ENCODE data around the gene OR6V1. TPM values are rescaled to one million over a fixed set of nuclear protein-coding genes. Genes with fewer than 3 reads are reported as not detected.

The OR6V1 gene
- polyA plus RNA-seq, 3 donors = not detected

DNA sequence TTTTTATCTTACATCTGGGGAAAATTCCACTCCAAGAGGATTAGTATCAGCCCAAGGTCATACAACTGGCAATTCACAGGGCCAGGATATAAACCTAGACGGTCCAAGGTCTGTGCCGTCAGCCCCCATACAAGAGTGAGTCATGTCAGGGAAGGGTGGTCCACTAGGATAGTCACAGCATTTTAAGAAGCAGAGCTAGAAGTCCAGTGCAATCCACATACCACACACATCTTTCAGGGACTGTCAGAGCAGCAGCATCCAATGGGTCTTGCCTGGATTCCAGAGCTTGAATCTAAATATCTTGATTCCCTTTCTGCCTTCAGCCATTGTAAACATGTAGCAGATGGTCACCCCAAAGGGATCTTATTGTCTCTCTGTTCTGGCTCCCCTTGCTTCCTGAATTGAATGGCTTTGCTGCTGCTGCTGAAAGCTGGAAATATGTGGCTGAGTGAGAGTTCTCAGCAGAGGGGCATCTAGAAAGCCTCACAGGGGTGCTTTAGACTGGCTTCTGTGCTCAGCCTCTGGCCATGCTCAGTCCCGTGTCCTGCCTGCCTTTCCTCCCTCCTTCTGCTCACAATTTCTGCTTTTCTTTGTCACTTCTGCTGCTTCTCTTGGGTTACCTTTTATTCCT, 9.9 kb upstream of the OR6V1 start:
- Histone ChIP-seq H3K4me2 (replicated peaks; ENCODE audit: extremely low read depth, low read length, poor library complexity, severe bottlenecking) (no peak overlapping the region), H3K79me2 (ENCODE audit: insufficient read depth, low read length) (no peaks in the 10 kb centered on the region), H3K36me3 (replicated peaks in 1 of 2; ENCODE audit: control insufficient read depth in 1 of 2, insufficient read depth in 2 of 2, low read length in 2 of 2) (no peaks in the 10 kb centered on the region), H3K4me1 (ENCODE audit: control insufficient read depth in 1 of 2, insufficient read depth in 2 of 2, low read length in 2 of 2) (peaks cover 11 to 12% of the 10 kb centered on the region in 2 donors), H3K9ac (ENCODE audit: insufficient read depth, low read length, poor library complexity, severe bottlenecking) (no peak overlapping the region), H3K9me3 (replicated peaks in 1 of 2; ENCODE audit: control insufficient read depth in 1 of 2, insufficient read depth in 1 of 2, low read length in 2 of 2) (no peaks in the 10 kb centered on the region), H4K20me1 (ENCODE audit: insufficient read depth, low read length) (no peaks in the 10 kb centered on the region), H3K4me3 (replicated peaks in 1 of 3; ENCODE audit: low read depth in 2 of 3, low read length in 3 of 3) (no peak overlapping the region), H3K27me3 (ENCODE audit: control insufficient read depth in 2 of 2, insufficient read depth in 2 of 2, low read length in 2 of 2) (no peaks in the 10 kb centered on the region), H2AFZ (ENCODE audit: insufficient read depth, low read depth, low read length, poor library complexity, severe bottlenecking) (no peak overlapping the region), H3K27ac (ENCODE audit: low read depth in 1 of 2, low read length in 2 of 2) (no peak overlapping the region)
- Mint-ChIP-seq H3K4me1 (peaks cover 17% of the 10 kb centered on the region), H3K4me3 (no peak overlapping the region), H3K36me3 (no peaks in the 10 kb centered on the region), H3K27me3 (ENCODE audit: low read depth in 3 of 3) (peaks cover 0 to 3% (median 0%) of the 10 kb centered on the region in 3 donors), H3K27ac (no peak overlapping the region), H3K9me3 (no peaks in the 10 kb centered on the region)
- DNase-seq = no peak
- TF ChIP-seq, protein P1, sequence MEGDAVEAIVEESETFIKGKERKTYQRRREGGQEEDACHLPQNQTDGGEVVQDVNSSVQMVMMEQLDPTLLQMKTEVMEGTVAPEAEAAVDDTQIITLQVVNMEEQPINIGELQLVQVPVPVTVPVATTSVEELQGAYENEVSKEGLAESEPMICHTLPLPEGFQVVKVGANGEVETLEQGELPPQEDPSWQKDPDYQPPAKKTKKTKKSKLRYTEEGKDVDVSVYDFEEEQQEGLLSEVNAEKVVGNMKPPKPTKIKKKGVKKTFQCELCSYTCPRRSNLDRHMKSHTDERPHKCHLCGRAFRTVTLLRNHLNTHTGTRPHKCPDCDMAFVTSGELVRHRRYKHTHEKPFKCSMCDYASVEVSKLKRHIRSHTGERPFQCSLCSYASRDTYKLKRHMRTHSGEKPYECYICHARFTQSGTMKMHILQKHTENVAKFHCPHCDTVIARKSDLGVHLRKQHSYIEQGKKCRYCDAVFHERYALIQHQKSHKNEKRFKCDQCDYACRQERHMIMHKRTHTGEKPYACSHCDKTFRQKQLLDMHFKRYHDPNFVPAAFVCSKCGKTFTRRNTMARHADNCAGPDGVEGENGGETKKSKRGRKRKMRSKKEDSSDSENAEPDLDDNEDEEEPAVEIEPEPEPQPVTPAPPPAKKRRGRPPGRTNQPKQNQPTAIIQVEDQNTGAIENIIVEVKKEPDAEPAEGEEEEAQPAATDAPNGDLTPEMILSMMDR (IDR thresholded peaks at IDR 0.05) = no peak
- WGBS (ENCODE audit: insufficient coverage) = 75% methylated on average over 2 of the region's 3 CpGs
- intact Hi-C loops (cut with micrococcal nuclease) = no loop called here

DNA sequence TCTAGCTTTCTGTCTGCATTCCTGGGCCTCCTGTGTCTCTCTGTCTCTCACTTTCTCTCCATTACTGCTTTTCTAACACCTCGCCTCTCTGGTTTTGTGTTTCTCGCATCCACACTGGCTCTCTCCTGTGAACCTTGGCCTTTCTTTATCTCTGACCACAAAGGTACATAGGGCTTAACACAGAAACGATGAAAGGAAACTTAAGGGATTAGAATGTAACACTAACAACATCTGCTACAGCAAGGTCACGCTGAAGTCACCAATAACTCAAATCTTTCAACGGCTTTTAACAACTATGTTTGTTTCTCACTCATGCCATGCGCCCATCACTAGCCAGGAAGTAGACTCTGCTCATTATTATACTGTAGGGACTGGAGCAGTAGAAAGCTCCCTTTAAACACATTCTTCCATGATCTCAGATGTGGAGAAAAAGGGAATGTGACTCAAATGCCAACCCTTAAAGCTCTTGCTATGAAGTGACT, 9.3 kb upstream of the OR6V1 start:
- H2AFZ ChIP-seq (ENCODE audit: insufficient read depth, low read depth, low read length, poor library complexity, severe bottlenecking) = no peak overlapping the region
- H3K4me1 Mint-ChIP-seq = peaks cover 23% of the 10 kb centered on the region
- no peak overlapping the region for H3K27ac ChIP-seq (ENCODE audit: low read depth in 1 of 2, low read length in 2 of 2)

More for the DNA sequence above, 9.3 kb upstream of the OR6V1 start:
- no peaks in the 10 kb centered on the region for H3K9me3 ChIP-seq (replicated peaks in 1 of 2; ENCODE audit: control insufficient read depth in 1 of 2, insufficient read depth in 1 of 2, low read length in 2 of 2)
- no peak overlapping the region for H3K4me2 ChIP-seq (replicated peaks; ENCODE audit: extremely low read depth, low read length, poor library complexity, severe bottlenecking)
- Mint-ChIP-seq H3K4me3 (no peak overlapping the region), H3K36me3 (no peaks in the 10 kb centered on the region), H3K9me3 (no peaks in the 10 kb centered on the region), H3K27me3 (ENCODE audit: low read depth in 3 of 3) (peaks cover 0 to 3% (median 0%) of the 10 kb centered on the region in 3 donors), H3K27ac (no peak overlapping the region)
- no peak overlapping the region for H3K9ac ChIP-seq (ENCODE audit: insufficient read depth, low read length, poor library complexity, severe bottlenecking)
- intact Hi-C loops (cut with micrococcal nuclease) = no loop called here
- no peaks in the 10 kb centered on the region for H4K20me1 ChIP-seq (ENCODE audit: insufficient read depth, low read length)
- H3K36me3 ChIP-seq (replicated peaks in 1 of 2; ENCODE audit: control insufficient read depth in 1 of 2, insufficient read depth in 2 of 2, low read length in 2 of 2) = no peaks in the 10 kb centered on the region
- TF ChIP-seq, protein P1 (IDR thresholded peaks at IDR 0.05) = no peak
- no peak for DNase-seq
- no peaks in the 10 kb centered on the region for H3K79me2 ChIP-seq (ENCODE audit: insufficient read depth, low read length)
- WGBS (ENCODE audit: insufficient coverage) = no CpG with 5 or more reads among the region's 6 CpGs
- H3K27me3 ChIP-seq (ENCODE audit: control insufficient read depth in 2 of 2, insufficient read depth in 2 of 2, low read length in 2 of 2) = no peaks in the 10 kb centered on the region
- no peak overlapping the region for H3K4me3 ChIP-seq (replicated peaks in 1 of 3; ENCODE audit: low read depth in 2 of 3, low read length in 3 of 3)
- H3K4me1 ChIP-seq (ENCODE audit: control insufficient read depth in 1 of 2, insufficient read depth in 2 of 2, low read length in 2 of 2) = peaks cover 17% of the 10 kb centered on the region in 2 donors

Data from CD14-positive monocyte (primary cell).